Lower lobe of right lung (tissue), 2 donors: Measurements from ENCODE around the gene PCSK6. TPM values are rescaled to one million over a fixed set of nuclear protein-coding genes. Genes with fewer than 3 reads are reported as not detected.
"Not testable (repeated sequence)": the region's sequence is repeated elsewhere in the genome, so short reads cannot be mapped to it uniquely, and the experiment has no call there.

Experiments used
- ATAC-seq, 2 donors: fragments of 200-7000 bp; cut with Tn5 transposase; one replicate each; pipeline ENCODE4 v1.9.1; 2020 to 2022; ENCODE audit warnings: mild to moderate bottlenecking in 2 of 2, moderate library complexity in 2 of 2
- DNase-seq: peaks from one replicate; pipeline ENCODE4 v3.0.0-alpha.2; 2020
- H3K27ac ChIP-seq: fragments of 200-600 bp; one replicate; pipeline ENCODE4 v1.8.0; 2022
- H3K27me3 ChIP-seq: fragments of 200-600 bp; one replicate; pipeline ENCODE4 v1.8.0; 2022; ENCODE audit warnings: low read depth
- H3K36me3 ChIP-seq: fragments of 200-600 bp; one replicate; pipeline ENCODE4 v1.8.0; 2022; ENCODE audit warnings: mild to moderate bottlenecking
- H3K4me1 ChIP-seq: fragments of 200-600 bp; one replicate; pipeline ENCODE4 v1.8.0; 2022
- H3K4me3 ChIP-seq: fragments of 200-600 bp; one replicate; pipeline ENCODE4 v1.8.0; 2022; ENCODE audit warnings: mild to moderate bottlenecking
- H3K9me3 ChIP-seq: fragments of 200-600 bp; one replicate; pipeline ENCODE4 v1.8.0; 2022
- intact Hi-C: fragments of 100-400 bp; cut with DNase I; formaldehyde crosslinking; loops from one replicate; pipeline ENCODE4 v1.11.0; 2022
- total RNA-seq: library from RNA; stranded (reverse); fragmentation: NEBNext Ultra II Directional; extraction: Animal tissue kit (Norgen Biotek cat#: 25700); gene quantifications from one replicate; pipeline ENCODE4 v1.2.1, GENCODE V29; 2021
- TF ChIP-seq, protein P1 (sequence below): fragments of 200-600 bp; IDR thresholded peaks from one replicate; pipeline ENCODE4 v1.8.0; 2022; ENCODE audit warnings: antibody characterized with exemption, mild to moderate bottlenecking
- donor health status: DM: no; HTN: yes; CAD: no; lungs with severe emphysema.

Gene PCSK6
- total RNA-seq, 1 donor from 2014 or later = 12.3 TPM

DNA sequence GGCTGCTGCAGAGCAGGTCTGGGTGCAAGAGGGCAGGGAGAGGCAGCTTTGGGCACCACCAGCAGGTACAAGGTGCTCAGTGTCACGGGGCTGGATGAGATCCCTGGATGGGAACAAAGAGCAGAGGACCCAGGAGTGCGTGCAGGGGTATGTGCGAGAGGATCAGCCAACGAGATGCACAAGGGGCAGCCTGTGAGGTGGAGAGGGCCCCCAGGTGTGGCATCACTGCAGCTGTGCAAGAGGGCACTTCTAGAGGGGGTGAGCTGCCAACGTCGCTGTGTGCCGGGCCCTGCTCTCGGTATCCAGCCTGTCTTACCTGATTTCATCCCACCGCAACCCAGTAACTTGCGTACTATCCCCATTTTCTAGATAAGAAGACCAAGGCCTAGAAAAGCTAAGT lies 127.1 kb downstream of the PCSK6 start:
- TF ChIP-seq, protein P1, sequence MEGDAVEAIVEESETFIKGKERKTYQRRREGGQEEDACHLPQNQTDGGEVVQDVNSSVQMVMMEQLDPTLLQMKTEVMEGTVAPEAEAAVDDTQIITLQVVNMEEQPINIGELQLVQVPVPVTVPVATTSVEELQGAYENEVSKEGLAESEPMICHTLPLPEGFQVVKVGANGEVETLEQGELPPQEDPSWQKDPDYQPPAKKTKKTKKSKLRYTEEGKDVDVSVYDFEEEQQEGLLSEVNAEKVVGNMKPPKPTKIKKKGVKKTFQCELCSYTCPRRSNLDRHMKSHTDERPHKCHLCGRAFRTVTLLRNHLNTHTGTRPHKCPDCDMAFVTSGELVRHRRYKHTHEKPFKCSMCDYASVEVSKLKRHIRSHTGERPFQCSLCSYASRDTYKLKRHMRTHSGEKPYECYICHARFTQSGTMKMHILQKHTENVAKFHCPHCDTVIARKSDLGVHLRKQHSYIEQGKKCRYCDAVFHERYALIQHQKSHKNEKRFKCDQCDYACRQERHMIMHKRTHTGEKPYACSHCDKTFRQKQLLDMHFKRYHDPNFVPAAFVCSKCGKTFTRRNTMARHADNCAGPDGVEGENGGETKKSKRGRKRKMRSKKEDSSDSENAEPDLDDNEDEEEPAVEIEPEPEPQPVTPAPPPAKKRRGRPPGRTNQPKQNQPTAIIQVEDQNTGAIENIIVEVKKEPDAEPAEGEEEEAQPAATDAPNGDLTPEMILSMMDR = no peak
- Histone ChIP-seq H3K27me3 (no peaks in the 10 kb centered on the region), H3K4me1 (no peaks in the 10 kb centered on the region), H3K9me3 (no peaks in the 10 kb centered on the region), H3K4me3 (no peak overlapping the region), H3K27ac (no peak overlapping the region), H3K36me3 (no peaks in the 10 kb centered on the region)
- DNase-seq = no peak
- no peak for ATAC-seq
- intact Hi-C loops = no loop called here

DNA sequence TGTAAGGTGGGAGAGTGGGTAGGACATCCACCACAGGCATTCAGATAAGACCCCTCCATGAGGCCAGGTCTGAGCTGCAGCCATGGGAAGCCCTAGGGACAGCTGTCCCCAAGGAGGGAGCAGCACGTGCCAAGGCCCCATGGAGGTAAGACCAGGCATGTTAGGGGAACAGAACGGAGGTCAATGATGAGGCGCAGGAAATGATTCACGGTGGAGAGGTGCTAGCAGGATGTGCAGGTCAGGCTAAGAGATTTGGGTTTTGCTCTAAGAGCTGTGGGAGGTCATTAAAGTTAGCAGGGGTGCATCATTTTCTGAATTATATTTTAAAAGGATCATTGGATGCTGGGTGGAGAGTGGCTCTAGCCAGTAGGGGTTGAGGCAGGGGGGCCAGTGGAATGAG lies 128.1 kb downstream of the PCSK6 start:
- Histone ChIP-seq H3K36me3 (no peaks in the 10 kb centered on the region), H3K4me1 (no peaks in the 10 kb centered on the region), H3K4me3 (no peak overlapping the region), H3K27me3 (no peaks in the 10 kb centered on the region), H3K27ac (no peak overlapping the region), H3K9me3 (no peaks in the 10 kb centered on the region)
- DNase-seq = no peak
- intact Hi-C loops = no loop called here
- ATAC-seq = no peak
- TF ChIP-seq, protein P1 = no peak

DNA sequence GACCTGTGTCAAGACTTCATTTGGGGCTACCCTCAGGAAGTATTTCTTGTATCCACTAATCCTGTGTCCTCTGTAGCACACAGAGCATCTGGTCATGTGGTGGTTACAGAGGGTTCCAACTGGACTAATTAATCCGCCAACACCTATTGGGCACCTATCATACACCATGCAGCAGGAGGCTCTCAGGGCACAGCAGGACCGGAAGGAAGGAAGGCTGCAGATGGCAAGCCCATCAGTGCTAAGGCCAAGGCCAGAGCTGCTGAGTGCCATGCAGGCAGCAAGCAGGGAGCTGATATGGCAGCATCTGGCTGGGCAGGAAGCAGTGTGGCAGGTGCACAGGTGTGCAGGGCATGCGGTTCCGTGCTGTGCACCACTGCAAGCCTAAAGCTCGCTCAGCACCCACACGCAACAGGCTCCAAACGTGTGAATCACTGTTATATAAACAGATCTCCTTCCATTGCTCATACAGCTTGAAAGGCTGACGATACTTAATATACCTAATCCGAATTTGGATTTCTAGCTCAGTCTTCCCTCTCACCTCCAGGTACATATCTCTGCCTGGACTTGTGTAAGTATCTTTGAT lies 130.1 kb downstream of the PCSK6 start:
- Histone ChIP-seq H3K4me3 (no peak overlapping the region), H3K27ac (no peak overlapping the region), H3K9me3 (no peaks in the 10 kb centered on the region), H3K27me3 (no peaks in the 10 kb centered on the region), H3K4me1 (no peaks in the 10 kb centered on the region), H3K36me3 (no peaks in the 10 kb centered on the region)
- intact Hi-C loops = no loop called here
- ATAC-seq = peak in 1 of 2 donors; percentile 29
- DNase-seq = no peak
- TF ChIP-seq, protein P1 = no peak

DNA sequence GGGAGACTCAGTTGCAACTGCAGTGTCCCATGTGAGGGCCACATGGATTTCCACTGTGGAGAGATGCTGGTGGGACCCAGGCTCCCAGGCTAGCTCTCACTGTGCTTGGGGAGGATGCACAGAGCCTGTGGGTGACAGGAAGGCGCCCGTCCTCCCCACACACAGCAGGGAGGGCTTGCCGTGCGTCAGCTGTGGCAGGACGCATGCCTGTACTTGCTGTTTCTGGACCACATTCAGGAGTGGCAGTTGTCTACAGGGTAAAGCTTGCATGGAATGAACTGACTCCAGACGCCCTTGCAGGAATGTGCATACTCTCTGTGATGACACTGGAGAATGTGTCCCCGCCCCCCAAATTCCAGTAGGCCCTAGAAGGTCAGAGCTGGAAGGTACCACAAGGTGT lies 130.6 kb downstream of the PCSK6 start:
- no peaks in the 10 kb centered on the region for H3K27me3 ChIP-seq
- H3K4me1 ChIP-seq = no peaks in the 10 kb centered on the region
- TF ChIP-seq, protein P1 = no peak
- no peaks in the 10 kb centered on the region for H3K36me3 ChIP-seq
- no peak overlapping the region for H3K27ac ChIP-seq
- no peak overlapping the region for H3K4me3 ChIP-seq
- DNase-seq (no peak), ATAC-seq (peak in 1 of 2 donors; percentile 46)
- no peaks in the 10 kb centered on the region for H3K9me3 ChIP-seq
- intact Hi-C loops = no loop called here

GRCh38 chr15:101357885-101358284 lies 131.6 kb downstream of the PCSK6 start:
- no peak overlapping the region for H3K4me3 ChIP-seq
- H3K36me3 ChIP-seq = no peaks in the 10 kb centered on the region
- intact Hi-C loops = no loop called here
- no peaks in the 10 kb centered on the region for H3K27me3 ChIP-seq
- H3K27ac ChIP-seq = no peak overlapping the region
- H3K4me1 ChIP-seq = no peaks in the 10 kb centered on the region
- TF ChIP-seq, protein P1 = no peak
- no peaks in the 10 kb centered on the region for H3K9me3 ChIP-seq
- no peak for DNase-seq
- no peak for ATAC-seq

- ATAC-seq = no peak
Measured at GRCh38 chr15:101357333-101357732, 132.2 kb downstream of the PCSK6 start.

GRCh38 chr15:101356512-101357172 lies 132.9 kb downstream of the PCSK6 start:
- ATAC-seq, intact Hi-C loops, H3K27me3 ChIP-seq, H3K9me3 ChIP-seq, H3K27ac ChIP-seq, H3K4me3 ChIP-seq, H3K4me1 ChIP-seq, H3K36me3 ChIP-seq, DNase-seq: not testable (repeated sequence)

More at GRCh38 chr15:101357333-101357732, 132.2 kb downstream of the PCSK6 start:
- no peak overlapping the region for H3K4me3 ChIP-seq
- H3K36me3 ChIP-seq = no peaks in the 10 kb centered on the region
- H3K27ac ChIP-seq = no peak overlapping the region
- no peaks in the 10 kb centered on the region for H3K4me1 ChIP-seq
- no peaks in the 10 kb centered on the region for H3K27me3 ChIP-seq
- intact Hi-C loops = no loop called here
- no peaks in the 10 kb centered on the region for H3K9me3 ChIP-seq
- DNase-seq = no peak
- TF ChIP-seq, protein P1 = no peak
